IMR-90 (cell line): Measurements from ENCODE around the gene DOCK4. TPM values are rescaled to one million over a fixed set of nuclear protein-coding genes. Genes with fewer than 3 reads are reported as not detected.

Experiments used
- ATAC-seq: fragments of 200-7000 bp; cut with Tn5 transposase; 2 replicates; pipeline ENCODE4 v1.9.1; 2020; ENCODE audit warnings: low read depth, mild to moderate bottlenecking, moderate library complexity
- BruUV-seq: library from RNA; stranded (reverse); fragments of 400-500 nt; replicated peaks from 2 replicates; lab custom pipeline; 2021; lab: Mats Ljungman, UMichigan
- CTCF ChIA-PET: fragments of 300-600 bp; formaldehyde crosslinking; extraction: SDS; loops from one replicate; lab custom pipeline; 2021; ENCODE audit warnings: antibody characterized with exemption; lab: Yijun Ruan, JAX
- POLR2A ChIA-PET: fragments of 300-600 bp; sonication (Branson Sonifier 250); formaldehyde crosslinking; loops from one replicate; lab custom pipeline; 2022; ENCODE audit warnings: antibody characterized with exemption; ENCODE audit not compliant: unreplicated experiment; lab: Charles Lee
- DNase-seq: peaks from one replicate; pipeline ENCODE4 v3.0.0; 2013
- H2AFZ ChIP-seq: replicated peaks from 2 replicates; pipeline ENCODE3; 2013; ENCODE audit warnings: low read length, mild to moderate bottlenecking; ENCODE audit not compliant: poor library complexity
- H2AK5ac ChIP-seq: 2 replicates; pipeline ENCODE4 v1.6.1; 2013; ENCODE audit warnings: low read depth, low read length, inconsistent platforms
- H2AK9ac ChIP-seq: replicated peaks from 2 replicates; pipeline ENCODE3; 2013; ENCODE audit warnings: mild to moderate bottlenecking, low read depth, low read length, moderate library complexity; ENCODE audit not compliant: poor library complexity
- H2BK120ac ChIP-seq: 2 replicates; pipeline ENCODE4 v1.6.1; 2013; ENCODE audit warnings: low read depth, low read length, inconsistent platforms
- H2BK15ac ChIP-seq: 3 replicates; pipeline ENCODE4 v1.6.1; 2013; ENCODE audit warnings: low read depth, low read length, inconsistent platforms
- H2BK20ac ChIP-seq: 2 replicates; pipeline ENCODE4 v1.6.1; 2013; ENCODE audit warnings: low read depth, mild to moderate bottlenecking, inconsistent platforms, low read length, moderate library complexity
- H2BK5ac ChIP-seq: 2 replicates; pipeline ENCODE4 v1.6.1; 2013; ENCODE audit warnings: mild to moderate bottlenecking, low read depth, low read length, inconsistent platforms; ENCODE audit not compliant: poor library complexity, severe bottlenecking
- H3K14ac ChIP-seq: replicated peaks from 2 replicates; pipeline ENCODE4 v1.6.1; 2013; ENCODE audit warnings: low read depth, low read length, inconsistent platforms
- H3K18ac ChIP-seq: 2 replicates; pipeline ENCODE4 v1.6.1; 2013; ENCODE audit warnings: low read depth, low read length, control low read depth
- H3K23ac ChIP-seq: 2 replicates; pipeline ENCODE4 v1.6.1; 2013; ENCODE audit warnings: low read depth, low read length, inconsistent platforms
- H3K27ac ChIP-seq: 2 replicates; pipeline ENCODE4 v1.5.1; 2013; ENCODE audit warnings: mild to moderate bottlenecking, control low read depth, low read length; ENCODE audit not compliant: insufficient read depth
- H3K27me3 ChIP-seq: 2 replicates; pipeline ENCODE4 v1.6.1; 2013; ENCODE audit warnings: low read length; ENCODE audit not compliant: control insufficient read depth, insufficient read depth
- H3K36me3 ChIP-seq: 2 replicates; pipeline ENCODE4 v1.6.1; 2013; ENCODE audit warnings: low read length, mixed read lengths; ENCODE audit not compliant: control insufficient read depth, insufficient read depth
- H3K4ac ChIP-seq: 2 replicates; pipeline ENCODE4 v1.6.1; 2013; ENCODE audit warnings: low read depth, low read length, inconsistent platforms
- H3K4me1 ChIP-seq: 2 replicates; pipeline ENCODE4 v1.6.1; 2013; ENCODE audit warnings: low read length, mixed read lengths; ENCODE audit not compliant: control insufficient read depth, insufficient read depth
- H3K4me2 ChIP-seq: 2 replicates; pipeline ENCODE4 v1.6.1; 2013; ENCODE audit warnings: low read depth, mild to moderate bottlenecking, control low read depth, low read length, moderate library complexity
- H3K4me3 ChIP-seq: 2 replicates; pipeline ENCODE4 v1.5.1; 2013; ENCODE audit warnings: low read depth, mild to moderate bottlenecking, control low read depth, low read length, moderate library complexity; ENCODE audit not compliant: insufficient read depth
- H3K56ac ChIP-seq: 2 replicates; pipeline ENCODE4 v1.6.1; 2013; ENCODE audit warnings: low read length, inconsistent platforms; ENCODE audit not compliant: insufficient read depth; ENCODE audit errors: extremely low read depth
- H3K79me1 ChIP-seq, 2 experiments: 2 replicates each; pipeline ENCODE4 v1.6.1; 2013; ENCODE audit warnings: low read length in 2 of 2, inconsistent platforms in 1 of 2, low read depth in 1 of 2
- H3K9ac ChIP-seq: 2 replicates; pipeline ENCODE4 v1.6.1; 2013; ENCODE audit warnings: low read depth, low read length, control low read depth
- H3K9me1 ChIP-seq: 2 replicates; pipeline ENCODE4 v1.6.1; 2013; ENCODE audit warnings: low read length, inconsistent platforms; ENCODE audit not compliant: insufficient read depth
- H3K9me3 ChIP-seq: 2 replicates; pipeline ENCODE4 v1.6.1; 2013; ENCODE audit warnings: low read length; ENCODE audit not compliant: control insufficient read depth, insufficient read depth
- H4K20me1 ChIP-seq: 2 replicates; pipeline ENCODE4 v1.6.1; 2013; ENCODE audit warnings: low read length, inconsistent platforms; ENCODE audit not compliant: insufficient read depth
- H4K5ac ChIP-seq: 2 replicates; pipeline ENCODE4 v1.6.1; 2013; ENCODE audit warnings: mild to moderate bottlenecking, low read depth, low read length, control low read depth
- H4K8ac ChIP-seq, 2 experiments: 2 replicates each; pipeline ENCODE4 v1.6.1; 2013; ENCODE audit warnings: low read depth in 2 of 2, low read length in 2 of 2, control low read depth in 1 of 2, inconsistent platforms in 1 of 2
- H4K91ac ChIP-seq: 2 replicates; pipeline ENCODE4 v1.6.1; 2013; ENCODE audit warnings: low read depth, low read length, inconsistent platforms; ENCODE audit not compliant: insufficient read depth
- BHLHE40 ChIP-seq: fragments of 150-350 bp; IDR thresholded peaks from 2 replicates; pipeline ENCODE4 v1.6.1; 2016; ENCODE audit warnings: mild to moderate bottlenecking, low read depth, low read length
- CEBPB ChIP-seq: IDR thresholded peaks from 2 replicates; pipeline ENCODE4 v1.6.1; 2012; ENCODE audit warnings: low read depth, low read length, improper control_type of control experiment
- CHD1 ChIP-seq: IDR thresholded peaks from 2 replicates; pipeline ENCODE4 v1.6.1; 2012; ENCODE audit warnings: low read depth, low read length, improper control_type of control experiment
- MAZ ChIP-seq: IDR thresholded peaks from 2 replicates; pipeline ENCODE4 v1.6.1; 2012; ENCODE audit warnings: low read depth, mild to moderate bottlenecking, low read length, improper control_type of control experiment, moderate library complexity, borderline replicate concordance
- MXI1 ChIP-seq: IDR thresholded peaks from 2 replicates; pipeline ENCODE4 v1.6.1; 2012; ENCODE audit warnings: low read depth, mild to moderate bottlenecking, low read length, moderate library complexity, borderline replicate concordance
- NFE2L2 ChIP-seq: fragments of 150-350 bp; IDR thresholded peaks from 2 replicates; pipeline ENCODE4 v1.6.1; 2016; ENCODE audit warnings: low read depth, mild to moderate bottlenecking, low read length
- RAD21 ChIP-seq: IDR thresholded peaks from 2 replicates; pipeline ENCODE4 v1.6.1; 2012; ENCODE audit warnings: low read length, improper control_type of control experiment
- RFX5 ChIP-seq: IDR thresholded peaks from 2 replicates; pipeline ENCODE4 v1.8.0; 2012; ENCODE audit warnings: low read depth, mild to moderate bottlenecking, low read length, moderate library complexity
- WGBS, 2 experiments: methylation state at CpG; one replicate each; pipeline versions ENCODE4 v1.1.5 to v1.1.7; 2013; ENCODE audit warnings: missing lambda C conversion rate in 2 of 2; ENCODE audit not compliant: insufficient read length in 1 of 2; ENCODE audit errors: extremely low coverage in 2 of 2; 5-methylcytosine and 5-hydroxymethylcytosine counted together
- dilution Hi-C: fragments of 300-500 bp; cut with HindIII; formaldehyde crosslinking; loops from one replicate; pipeline ENCODE4 v1.14.3; 2018; ENCODE audit warnings: low sequenced_read_pairs; ENCODE audit not compliant: unreplicated experiment
- in situ Hi-C: fragments of 300-500 bp; cut with MboI; formaldehyde crosslinking; loops from 3 replicates; pipeline ENCODE4 v1.14.3; 2019; ENCODE audit warnings: low sequenced_read_pairs, inconsistent platforms, mixed read lengths
- intact Hi-C: fragments of 100-400 bp; cut with micrococcal nuclease; formaldehyde crosslinking; loops from 2 replicates; pipeline ENCODE4 v1.10.0; 2022
- polyA plus RNA-seq, 3 experiments: library from polyadenylated mRNA; depleted of rRNA; stranded (reverse); fragments of >200 nt; gene quantifications; 2 replicates each; pipeline ENCODE4 v1.2.3, GENCODE V29; 2012; ENCODE audit warnings: low replicate concordance in 1 of 3
- total RNA-seq: library from RNA; depleted of rRNA; stranded (reverse); fragments of >200 nt; gene quantifications from 2 replicates; pipeline ENCODE4 v1.2.3, GENCODE V29; 2012
- TF ChIP-seq, protein P1 (sequence below): conservative IDR thresholded peaks from 2 replicates; pipeline ENCODE4 v1.5.1; 2012; ENCODE audit warnings: mild to moderate bottlenecking, low read depth, low read length, improper control_type of control experiment
- TF ChIP-seq, protein P2 (sequence below): fragments of 150-350 bp; IDR thresholded peaks from 2 replicates; pipeline ENCODE4 v1.6.1; 2016; ENCODE audit warnings: low read depth, mild to moderate bottlenecking, low read length, moderate library complexity, borderline replicate concordance
- TF ChIP-seq, protein P3 (sequence below): fragments of 150-350 bp; IDR thresholded peaks from 2 replicates; pipeline ENCODE4 v1.6.1; 2017; ENCODE audit warnings: mild to moderate bottlenecking, antibody characterized with exemption, low read length, low read depth

DOCK4 gene
- total and polyA plus RNA-seq, 2 of the 4 experiments (the other 2 are of a cell fraction), result 4.4 to 12.2 TPM

DNA sequence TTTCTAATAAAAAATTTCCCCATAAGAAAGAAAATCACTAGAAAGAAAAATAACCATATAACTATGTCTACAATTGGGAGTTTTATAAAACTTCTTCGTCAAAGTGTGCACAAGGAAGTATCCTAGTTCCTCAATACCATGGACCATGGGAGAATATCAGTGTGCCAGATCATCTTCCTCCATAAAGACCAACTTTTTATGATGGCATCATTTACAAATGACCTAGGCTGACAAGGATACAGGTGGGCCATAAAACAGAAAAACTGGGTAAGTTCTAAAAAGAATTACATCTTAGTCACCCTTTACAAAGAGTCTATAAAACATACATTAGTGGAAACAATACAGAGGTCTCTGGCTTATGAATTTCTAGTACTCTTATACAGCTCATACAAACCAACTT is 303.2 kb downstream of the DOCK4 start:
- CTCF ChIA-PET, result interaction anchor here (0.6 kb wide), 1 partner anchor 841 kb away, joined by 5 read pairs; no protein-coding TSS in a partner anchor
- no TSS peak for BruUV-seq
- Histone ChIP-seq H3K36me3 (peaks cover 8% of the 10 kb centered on the region), H4K5ac (no peak overlapping the region), H2AFZ (no peak overlapping the region), H4K20me1 (no peaks in the 10 kb centered on the region), H3K14ac (no peak overlapping the region), H3K23ac (no peak overlapping the region), H3K56ac (no peak overlapping the region), H3K9me1 (no peaks in the 10 kb centered on the region), H4K8ac (no peak overlapping the region), H3K4me3 (no peak overlapping the region), H3K4me2 (no peak overlapping the region), H3K4ac (no peak overlapping the region), H2BK15ac (no peak overlapping the region), H2BK120ac (no peak overlapping the region), H2BK5ac (no peak overlapping the region), H2AK5ac (no peak overlapping the region), H3K27me3 (no peaks in the 10 kb centered on the region), H3K79me1 (no peaks in the 10 kb centered on the region), H2AK9ac (no peak overlapping the region), H2BK20ac (no peak overlapping the region), H3K27ac (no peak overlapping the region), H3K18ac (no peak overlapping the region), H3K9ac (no peak overlapping the region), H3K9me3 (no peaks in the 10 kb centered on the region), H4K91ac (no peak overlapping the region), H3K4me1 (no peaks in the 10 kb centered on the region)
- WGBS, 2 experiments, result no CpG with 5 or more reads among the region's 1 CpG
- dilution Hi-C loops, result no loop called here
- in situ Hi-C loops, result no loop called here
- ATAC-seq, result no peak
- no peak for DNase-seq
- TF ChIP-seq RFX5, result no peak
- no peak for TF ChIP-seq RAD21
- TF ChIP-seq, protein P1, sequence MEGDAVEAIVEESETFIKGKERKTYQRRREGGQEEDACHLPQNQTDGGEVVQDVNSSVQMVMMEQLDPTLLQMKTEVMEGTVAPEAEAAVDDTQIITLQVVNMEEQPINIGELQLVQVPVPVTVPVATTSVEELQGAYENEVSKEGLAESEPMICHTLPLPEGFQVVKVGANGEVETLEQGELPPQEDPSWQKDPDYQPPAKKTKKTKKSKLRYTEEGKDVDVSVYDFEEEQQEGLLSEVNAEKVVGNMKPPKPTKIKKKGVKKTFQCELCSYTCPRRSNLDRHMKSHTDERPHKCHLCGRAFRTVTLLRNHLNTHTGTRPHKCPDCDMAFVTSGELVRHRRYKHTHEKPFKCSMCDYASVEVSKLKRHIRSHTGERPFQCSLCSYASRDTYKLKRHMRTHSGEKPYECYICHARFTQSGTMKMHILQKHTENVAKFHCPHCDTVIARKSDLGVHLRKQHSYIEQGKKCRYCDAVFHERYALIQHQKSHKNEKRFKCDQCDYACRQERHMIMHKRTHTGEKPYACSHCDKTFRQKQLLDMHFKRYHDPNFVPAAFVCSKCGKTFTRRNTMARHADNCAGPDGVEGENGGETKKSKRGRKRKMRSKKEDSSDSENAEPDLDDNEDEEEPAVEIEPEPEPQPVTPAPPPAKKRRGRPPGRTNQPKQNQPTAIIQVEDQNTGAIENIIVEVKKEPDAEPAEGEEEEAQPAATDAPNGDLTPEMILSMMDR, result no peak
- TF ChIP-seq, protein P2, sequence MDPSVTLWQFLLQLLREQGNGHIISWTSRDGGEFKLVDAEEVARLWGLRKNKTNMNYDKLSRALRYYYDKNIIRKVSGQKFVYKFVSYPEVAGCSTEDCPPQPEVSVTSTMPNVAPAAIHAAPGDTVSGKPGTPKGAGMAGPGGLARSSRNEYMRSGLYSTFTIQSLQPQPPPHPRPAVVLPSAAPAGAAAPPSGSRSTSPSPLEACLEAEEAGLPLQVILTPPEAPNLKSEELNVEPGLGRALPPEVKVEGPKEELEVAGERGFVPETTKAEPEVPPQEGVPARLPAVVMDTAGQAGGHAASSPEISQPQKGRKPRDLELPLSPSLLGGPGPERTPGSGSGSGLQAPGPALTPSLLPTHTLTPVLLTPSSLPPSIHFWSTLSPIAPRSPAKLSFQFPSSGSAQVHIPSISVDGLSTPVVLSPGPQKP, result no peak
- no peak for TF ChIP-seq MXI1
- TF ChIP-seq CEBPB, result no peak
- TF ChIP-seq BHLHE40, result no peak
- no peak for TF ChIP-seq CHD1
- TF ChIP-seq MAZ, result no peak
- TF ChIP-seq NFE2L2, result no peak
- TF ChIP-seq, protein P3, sequence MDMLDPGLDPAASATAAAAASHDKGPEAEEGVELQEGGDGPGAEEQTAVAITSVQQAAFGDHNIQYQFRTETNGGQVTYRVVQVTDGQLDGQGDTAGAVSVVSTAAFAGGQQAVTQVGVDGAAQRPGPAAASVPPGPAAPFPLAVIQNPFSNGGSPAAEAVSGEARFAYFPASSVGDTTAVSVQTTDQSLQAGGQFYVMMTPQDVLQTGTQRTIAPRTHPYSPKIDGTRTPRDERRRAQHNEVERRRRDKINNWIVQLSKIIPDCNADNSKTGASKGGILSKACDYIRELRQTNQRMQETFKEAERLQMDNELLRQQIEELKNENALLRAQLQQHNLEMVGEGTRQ, result no peak
- intact Hi-C loops, result no loop called here
- POLR2A ChIA-PET, result no interaction called here
